H9 (cell line): ENCODE data around the gene USP38. TPM values are rescaled to one million over a fixed set of nuclear protein-coding genes. Genes with fewer than 3 reads are reported as not detected.
A peak's percentile ranks its signal among the peaks of the same experiment; 100 is the strongest.

ENCODE experiments used
- DNase-seq: peaks from one replicate; pipeline ENCODE4 v3.0.0-alpha.2; 2017
- H2AFZ ChIP-seq: one replicate; pipeline ENCODE4 v1.6.1; 2013; ENCODE audit warnings: mild to moderate bottlenecking, low read length, control low read depth, moderate library complexity
- H2AK5ac ChIP-seq: 2 replicates; pipeline ENCODE4 v1.6.1; 2013; ENCODE audit warnings: low read length, control low read depth, mixed read lengths; ENCODE audit not compliant: insufficient read length
- H2BK120ac ChIP-seq: one replicate; pipeline ENCODE4 v1.6.1; 2013; ENCODE audit warnings: low read depth, mild to moderate bottlenecking, low read length, control low read depth, inconsistent platforms; ENCODE audit not compliant: poor library complexity, severe bottlenecking
- H2BK12ac ChIP-seq: 2 replicates; pipeline ENCODE4 v1.6.1; 2013; ENCODE audit warnings: low read length, control low read depth, mixed read lengths, low read depth; ENCODE audit not compliant: insufficient read length
- H2BK15ac ChIP-seq: 2 replicates; pipeline ENCODE4 v1.6.1; 2013; ENCODE audit warnings: low read depth, low read length, control low read depth
- H2BK20ac ChIP-seq: one replicate; pipeline ENCODE4 v1.6.1; 2013; ENCODE audit warnings: low read depth, mild to moderate bottlenecking, low read length, control low read depth, inconsistent platforms; ENCODE audit not compliant: poor library complexity, severe bottlenecking
- H2BK5ac ChIP-seq: 2 replicates; pipeline ENCODE4 v1.6.1; 2013; ENCODE audit warnings: low read length, control low read depth, mixed read lengths; ENCODE audit not compliant: insufficient read length
- H3K14ac ChIP-seq: 2 replicates; pipeline ENCODE4 v1.6.1; 2013; ENCODE audit warnings: low read length, control low read depth; ENCODE audit not compliant: insufficient read depth
- H3K18ac ChIP-seq: 2 replicates; pipeline ENCODE4 v1.6.1; 2013; ENCODE audit warnings: low read depth, mild to moderate bottlenecking, mixed read lengths, low read length, control low read depth; ENCODE audit not compliant: insufficient read length
- H3K23ac ChIP-seq: 2 replicates; pipeline ENCODE4 v1.6.1; 2013; ENCODE audit warnings: low read length, control low read depth, mixed read lengths, low read depth; ENCODE audit not compliant: insufficient read length
- H3K23me2 ChIP-seq: 2 replicates; pipeline ENCODE4 v1.6.1; 2013; ENCODE audit warnings: low read depth, mild to moderate bottlenecking, mixed read lengths, low read length, control low read depth; ENCODE audit not compliant: insufficient read length, poor library complexity, severe bottlenecking
- H3K27ac ChIP-seq: 2 replicates; pipeline ENCODE4 v1.5.1; 2013; ENCODE audit warnings: low read length, control low read depth, mixed read lengths, low read depth; ENCODE audit not compliant: insufficient read length
- H3K27me3 ChIP-seq: 2 replicates; pipeline ENCODE4 v1.6.1; 2013; ENCODE audit warnings: low read length, control low read depth, inconsistent platforms; ENCODE audit not compliant: insufficient read depth
- H3K4ac ChIP-seq: 2 replicates; pipeline ENCODE4 v1.6.1; 2013; ENCODE audit warnings: low read depth, mild to moderate bottlenecking, control low read depth, inconsistent platforms, low read length, moderate library complexity
- H3K4me1 ChIP-seq: 2 replicates; pipeline ENCODE4 v1.6.1; 2013; ENCODE audit warnings: low read length, control low read depth, inconsistent platforms; ENCODE audit not compliant: insufficient read depth
- H3K4me2 ChIP-seq: 2 replicates; pipeline ENCODE4 v1.6.1; 2013; ENCODE audit warnings: low read length, control low read depth, mixed read lengths; ENCODE audit not compliant: insufficient read length, insufficient read depth
- H3K56ac ChIP-seq: 2 replicates; pipeline ENCODE4 v1.6.1; 2013; ENCODE audit warnings: low read depth, mild to moderate bottlenecking, mixed read lengths, low read length, control low read depth; ENCODE audit not compliant: insufficient read length
- H3K79me1 ChIP-seq: 2 replicates; pipeline ENCODE4 v1.6.1; 2013; ENCODE audit warnings: low read depth, mild to moderate bottlenecking, moderate library complexity, low read length, control low read depth, inconsistent platforms; ENCODE audit not compliant: insufficient read depth, poor library complexity, severe bottlenecking
- H3K79me2 ChIP-seq: 2 replicates; pipeline ENCODE4 v1.6.1; 2013; ENCODE audit warnings: low read length, control low read depth, inconsistent platforms; ENCODE audit not compliant: insufficient read depth
- H3K9ac ChIP-seq: 2 replicates; pipeline ENCODE4 v1.6.1; 2013; ENCODE audit warnings: low read length, control low read depth, mixed read lengths; ENCODE audit not compliant: insufficient read length; ENCODE audit errors: extremely low read depth
- H3K9me3 ChIP-seq: one replicate; pipeline ENCODE4 v1.6.1; 2013; ENCODE audit warnings: low read depth, low read length, inconsistent platforms; ENCODE audit not compliant: control insufficient read depth
- H3T11ph ChIP-seq: one replicate; pipeline ENCODE4 v1.6.1; 2013; ENCODE audit warnings: mild to moderate bottlenecking, low read length, control low read depth, inconsistent platforms
- H4K20me1 ChIP-seq: one replicate; pipeline ENCODE4 v1.6.1; 2013; ENCODE audit not compliant: control insufficient read depth, insufficient read length, insufficient read depth
- H4K5ac ChIP-seq: 2 replicates; pipeline ENCODE4 v1.6.1; 2013; ENCODE audit warnings: low read depth, mild to moderate bottlenecking, mixed read lengths, low read length, control low read depth; ENCODE audit not compliant: insufficient read length
- H4K8ac ChIP-seq: replicated peaks from 2 replicates; pipeline ENCODE4 v1.6.1; 2013; ENCODE audit warnings: low read length, control low read depth, mixed read lengths, low read depth; ENCODE audit not compliant: insufficient read length
- H4K91ac ChIP-seq: 2 replicates; pipeline ENCODE4 v1.6.1; 2013; ENCODE audit warnings: low read depth, mild to moderate bottlenecking, moderate library complexity, mixed read lengths, low read length, control low read depth; ENCODE audit not compliant: insufficient read length
- H3K27ac Mint-ChIP-seq, 3 experiments: 2 replicates in 2 of 3; 3 replicates in 1 of 3; pipeline ENCODE4 v1.8.0; 2020 to 2021; ENCODE audit warnings: mixed read lengths in 3 of 3, mild to moderate bottlenecking in 1 of 3, moderate library complexity in 1 of 3
- H3K27me3 Mint-ChIP-seq: 2 replicates; pipeline ENCODE4 v1.8.0; 2021; ENCODE audit warnings: low read depth, mild to moderate bottlenecking, moderate library complexity, mixed read lengths
- H3K36me3 Mint-ChIP-seq, 3 experiments: 2 replicates in 2 of 3; 3 replicates in 1 of 3; pipeline ENCODE4 v1.8.0; 2020 to 2021; ENCODE audit warnings: low read depth in 3 of 3, mixed read lengths in 3 of 3; ENCODE audit not compliant: insufficient read depth in 1 of 3
- H3K4me1 Mint-ChIP-seq, 2 experiments: 2 replicates each; pipeline ENCODE4 v1.8.0; 2020; ENCODE audit warnings: mixed read lengths in 2 of 2
- H3K4me3 Mint-ChIP-seq, 2 experiments: 2 replicates in 1 of 2; 3 replicates in 1 of 2; pipeline ENCODE4 v1.8.0; 2020 to 2021; ENCODE audit warnings: mild to moderate bottlenecking in 2 of 2, mixed read lengths in 2 of 2, moderate library complexity in 1 of 2
- H3K9me3 Mint-ChIP-seq, 2 experiments: 2 replicates in 1 of 2; 3 replicates in 1 of 2; pipeline ENCODE4 v1.8.0; 2020; ENCODE audit warnings: mild to moderate bottlenecking in 2 of 2, mixed read lengths in 2 of 2, moderate library complexity in 1 of 2
- WGBS: extraction: QIAGEN DNeasy Blood & Tissue Kit; methylation state at CpG from one replicate; pipeline ENCODE4 v1.1.7; 2013; ENCODE audit warnings: missing lambda C conversion rate, low lambda C conversion rate, mixed read lengths; ENCODE audit not compliant: insufficient read length; ENCODE audit errors: extremely low coverage; 5-methylcytosine and 5-hydroxymethylcytosine counted together
- total RNA-seq: library from RNA; stranded (reverse); gene quantifications from 2 replicates; pipeline ENCODE4 v1.2.1, GENCODE V29; 2021
- TF ChIP-seq, protein P1 (sequence below): fragments of 200-600 bp; sonication (generic); conservative IDR thresholded peaks from 3 replicates; pipeline ENCODE4 v1.8.0; 2021; ENCODE audit warnings: antibody characterized with exemption, mild to moderate bottlenecking

Gene USP38
- total RNA-seq, 1 experiment from 2014 or later = 15.2 TPM

GRCh38 chr4:143186212-143186611 is 1.5 kb downstream of the USP38 start:
- DNase-seq = no peak
- Histone ChIP-seq H3T11ph (no peak overlapping the region), H2BK15ac (no peak overlapping the region), H3K23me2 (peaks cover 14% of the 10 kb centered on the region), H2BK20ac (no peak overlapping the region), H3K23ac (no peak overlapping the region), H4K20me1 (no peaks in the 10 kb centered on the region), H2AK5ac (no peak overlapping the region), H3K27me3 (no peaks in the 10 kb centered on the region), H4K91ac (no peak overlapping the region), H3K79me2 (peaks cover 15% of the 10 kb centered on the region; the same call in 1 of the 2 replicates), H2BK120ac (no peak overlapping the region), H3K18ac (no peak overlapping the region), H3K56ac (no peak overlapping the region), H3K9ac (no peak overlapping the region), H3K79me1 (no peaks in the 10 kb centered on the region), H4K8ac (no peak overlapping the region), H2BK12ac (no peak overlapping the region), H2BK5ac (no peak overlapping the region), H3K9me3 (no peaks in the 10 kb centered on the region), H3K4me2 (peak overlapping the region; percentile 100), H4K5ac (no peak overlapping the region), H2AFZ (no peak overlapping the region), H3K4me1 (no peaks in the 10 kb centered on the region; the same call in 1 of the 2 replicates), H3K4ac (no peak overlapping the region), H3K27ac (no peak overlapping the region), H3K14ac (no peak overlapping the region)
- Mint-ChIP-seq H3K27ac (no peak overlapping the region; a peak in 1 of 7 replicates), H3K27me3 (no peaks in the 10 kb centered on the region), H3K4me3 (peak overlapping the region; percentile 98 to 99), H3K9me3 (no peaks in the 10 kb centered on the region; a peak in 2 of 5 replicates), H3K36me3 (peaks cover 4 to 35% (median 28%) of the 10 kb centered on the region in 3 experiments; a peak in 5 of 7 replicates), H3K4me1 (peaks cover 30 to 43% of the 10 kb centered on the region in 2 experiments)
- no CpG with 5 or more reads among the region's 6 CpGs for WGBS
- TF ChIP-seq, protein P1, sequence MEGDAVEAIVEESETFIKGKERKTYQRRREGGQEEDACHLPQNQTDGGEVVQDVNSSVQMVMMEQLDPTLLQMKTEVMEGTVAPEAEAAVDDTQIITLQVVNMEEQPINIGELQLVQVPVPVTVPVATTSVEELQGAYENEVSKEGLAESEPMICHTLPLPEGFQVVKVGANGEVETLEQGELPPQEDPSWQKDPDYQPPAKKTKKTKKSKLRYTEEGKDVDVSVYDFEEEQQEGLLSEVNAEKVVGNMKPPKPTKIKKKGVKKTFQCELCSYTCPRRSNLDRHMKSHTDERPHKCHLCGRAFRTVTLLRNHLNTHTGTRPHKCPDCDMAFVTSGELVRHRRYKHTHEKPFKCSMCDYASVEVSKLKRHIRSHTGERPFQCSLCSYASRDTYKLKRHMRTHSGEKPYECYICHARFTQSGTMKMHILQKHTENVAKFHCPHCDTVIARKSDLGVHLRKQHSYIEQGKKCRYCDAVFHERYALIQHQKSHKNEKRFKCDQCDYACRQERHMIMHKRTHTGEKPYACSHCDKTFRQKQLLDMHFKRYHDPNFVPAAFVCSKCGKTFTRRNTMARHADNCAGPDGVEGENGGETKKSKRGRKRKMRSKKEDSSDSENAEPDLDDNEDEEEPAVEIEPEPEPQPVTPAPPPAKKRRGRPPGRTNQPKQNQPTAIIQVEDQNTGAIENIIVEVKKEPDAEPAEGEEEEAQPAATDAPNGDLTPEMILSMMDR = no peak
